ENCODE measurements around the gene TIAM2.

TIAM2 gene

GRCh38 chr6:155246825-155247224 is 251.7 kb downstream of the TIAM2 start:
- Histone ChIP-seq H3K4me3 (ENCODE audit: low read depth, low read length, poor library complexity, severe bottlenecking) (no peak overlapping the region), H3K4me2 (ENCODE audit: low read length) (no peak overlapping the region), H2AFZ (ENCODE audit: low read length) (no peak overlapping the region), H3K9ac (ENCODE audit: low read length) (no peak overlapping the region), H3K9me2 (ENCODE audit: low read depth, low read length) (no peaks in the 10 kb centered on the region), H3K9me3 (ENCODE audit: low read length) (no peaks in the 10 kb centered on the region), H3K27ac (ENCODE audit: low read depth, low read length, poor library complexity, severe bottlenecking) (no peak overlapping the region), H3K27me3 (ENCODE audit: insufficient read depth, low read length) (no peaks in the 10 kb centered on the region), H4K20me1 (ENCODE audit: insufficient read depth, low read length) (no peaks in the 10 kb centered on the region), H3K4me1 (ENCODE audit: insufficient read depth, low read length, severe bottlenecking) (no peaks in the 10 kb centered on the region), H3K36me3 (ENCODE audit: insufficient read depth, low read length) (peaks cover 12% of the 10 kb centered on the region; the same call in 1 of the 2 replicates), H3K79me2 (ENCODE audit: insufficient read depth, low read length) (no peaks in the 10 kb centered on the region), H3F3A (ENCODE audit: insufficient read depth, low read length) (no peaks in the 10 kb centered on the region)
- TF ChIP-seq CTCF (IDR thresholded peaks at IDR 0.05; ENCODE audit: low read length) (no peak), EZH2 (IDR thresholded peaks at IDR 0.05; ENCODE audit: borderline replicate concordance, low read length) (no peak)

- H4K20me1 ChIP-seq (ENCODE audit: insufficient read depth, low read length): no peaks in the 10 kb centered on the region
- no peak for TF ChIP-seq CTCF (IDR thresholded peaks at IDR 0.05; ENCODE audit: low read length)
- no peak for TF ChIP-seq EZH2 (IDR thresholded peaks at IDR 0.05; ENCODE audit: borderline replicate concordance, low read length)
- H3K9me3 ChIP-seq (ENCODE audit: low read length): no peaks in the 10 kb centered on the region
- H3K9ac ChIP-seq (ENCODE audit: low read length): no peak overlapping the region
- H3K9me2 ChIP-seq (ENCODE audit: low read depth, low read length): no peaks in the 10 kb centered on the region
- H3K4me1 ChIP-seq (ENCODE audit: insufficient read depth, low read length, severe bottlenecking): no peaks in the 10 kb centered on the region
- H3K4me2 ChIP-seq (ENCODE audit: low read length): no peak overlapping the region
- no peaks in the 10 kb centered on the region for H3K27me3 ChIP-seq (ENCODE audit: insufficient read depth, low read length)
- no peak overlapping the region for H3K4me3 ChIP-seq (ENCODE audit: low read depth, low read length, poor library complexity, severe bottlenecking)
- H3K27ac ChIP-seq (ENCODE audit: low read depth, low read length, poor library complexity, severe bottlenecking): no peak overlapping the region
- H3K79me2 ChIP-seq (ENCODE audit: insufficient read depth, low read length): no peaks in the 10 kb centered on the region
- H3F3A ChIP-seq (ENCODE audit: insufficient read depth, low read length): no peaks in the 10 kb centered on the region
- no peak overlapping the region for H2AFZ ChIP-seq (ENCODE audit: low read length)
- peaks cover 20% of the 10 kb centered on the region; the same call in 1 of the 2 replicates for H3K36me3 ChIP-seq (ENCODE audit: insufficient read depth, low read length)
Measured at GRCh38 chr6:155247618-155248007, 252.5 kb downstream of the TIAM2 start.

GRCh38 chr6:155248008-155249001 is 253.2 kb downstream of the TIAM2 start:
- H3F3A ChIP-seq (ENCODE audit: insufficient read depth, low read length): no peaks in the 10 kb centered on the region
- H3K9ac ChIP-seq (ENCODE audit: low read length): no peak overlapping the region
- H3K4me1 ChIP-seq (ENCODE audit: insufficient read depth, low read length, severe bottlenecking): no peaks in the 10 kb centered on the region
- no peaks in the 10 kb centered on the region for H4K20me1 ChIP-seq (ENCODE audit: insufficient read depth, low read length)
- H3K79me2 ChIP-seq (ENCODE audit: insufficient read depth, low read length): no peaks in the 10 kb centered on the region
- no peak overlapping the region for H3K4me3 ChIP-seq (ENCODE audit: low read depth, low read length, poor library complexity, severe bottlenecking)
- no peak overlapping the region for H2AFZ ChIP-seq (ENCODE audit: low read length)
- H3K9me3 ChIP-seq (ENCODE audit: low read length): no peaks in the 10 kb centered on the region
- H3K27me3 ChIP-seq (ENCODE audit: insufficient read depth, low read length): no peaks in the 10 kb centered on the region
- TF ChIP-seq EZH2 (IDR thresholded peaks at IDR 0.05; ENCODE audit: borderline replicate concordance, low read length) (no peak), CTCF (IDR thresholded peaks at IDR 0.05; ENCODE audit: low read length) (peak; percentile 84)
- peaks cover 27% of the 10 kb centered on the region; the same call in 1 of the 2 replicates for H3K36me3 ChIP-seq (ENCODE audit: insufficient read depth, low read length)
- H3K4me2 ChIP-seq (ENCODE audit: low read length): no peak overlapping the region
- H3K27ac ChIP-seq (ENCODE audit: low read depth, low read length, poor library complexity, severe bottlenecking): no peak overlapping the region
- H3K9me2 ChIP-seq (ENCODE audit: low read depth, low read length): no peaks in the 10 kb centered on the region

Data from OCI-LY1 (cell line).